Mesenchymal stem cell (in vitro differentiated cells and primary cell): Measurements from ENCODE around the gene VSIG10.
A peak's percentile ranks its signal among the peaks of the same experiment; 100 is the strongest.

Experiments used
- DNase-seq: peaks from one replicate; pipeline ENCODE4 v3.0.0-alpha.2; 2013
- H2AFZ ChIP-seq: one replicate; pipeline ENCODE4 v1.6.1; 2013; ENCODE audit warnings: low read depth, mild to moderate bottlenecking, control low read depth, inconsistent platforms, low read length, moderate library complexity
- H2AK5ac ChIP-seq: 2 replicates; pipeline ENCODE4 v1.6.1; 2013; ENCODE audit warnings: low read length, moderate library complexity, mild to moderate bottlenecking, inconsistent platforms; ENCODE audit not compliant: severe bottlenecking
- H2BK120ac ChIP-seq: one replicate; pipeline ENCODE4 v1.6.1; 2013; ENCODE audit warnings: low read depth, mild to moderate bottlenecking, inconsistent platforms, low read length, moderate library complexity
- H2BK12ac ChIP-seq, 2 experiments: one replicate each; pipeline ENCODE4 v1.6.1; 2013; ENCODE audit warnings: inconsistent platforms in 2 of 2, low read length in 2 of 2, mild to moderate bottlenecking in 2 of 2, moderate library complexity in 2 of 2, control low read depth in 1 of 2
- H2BK15ac ChIP-seq: one replicate; pipeline ENCODE4 v1.6.1; 2013; ENCODE audit warnings: mild to moderate bottlenecking, low read depth, inconsistent platforms; ENCODE audit not compliant: poor library complexity, severe bottlenecking
- H2BK5ac ChIP-seq: 2 replicates; pipeline ENCODE4 v1.6.1; 2013; ENCODE audit warnings: low read depth, mild to moderate bottlenecking, low read length, control low read depth, inconsistent platforms; ENCODE audit not compliant: poor library complexity, severe bottlenecking
- H3K14ac ChIP-seq, 2 experiments: one replicate each; pipeline ENCODE4 v1.6.1; 2013; ENCODE audit warnings: inconsistent platforms in 2 of 2, low read length in 2 of 2, control low read depth in 1 of 2, mild to moderate bottlenecking in 1 of 2, moderate library complexity in 1 of 2
- H3K18ac ChIP-seq, 2 experiments: one replicate each; pipeline ENCODE4 v1.6.1; 2013; ENCODE audit warnings: inconsistent platforms in 2 of 2, low read length in 2 of 2, control low read depth in 1 of 2, low read depth in 1 of 2, mild to moderate bottlenecking in 1 of 2
- H3K23ac ChIP-seq, 2 experiments: one replicate each; pipeline ENCODE4 v1.6.1; 2013; ENCODE audit warnings: inconsistent platforms in 2 of 2, low read length in 2 of 2, mild to moderate bottlenecking in 2 of 2, moderate library complexity in 2 of 2, control low read depth in 1 of 2
- H3K27ac ChIP-seq: 2 replicates; pipeline ENCODE4 v1.5.1; 2013; ENCODE audit warnings: mild to moderate bottlenecking, moderate library complexity, low read length, control low read depth, inconsistent platforms; ENCODE audit not compliant: poor library complexity, severe bottlenecking
- H3K27me3 ChIP-seq, 2 experiments: 2 replicates each; pipeline versions ENCODE4 v1.6.1 to v1.7.0; 2013; ENCODE audit warnings: low read length in 2 of 2, mild to moderate bottlenecking in 2 of 2, moderate library complexity in 2 of 2, control low read depth in 1 of 2, inconsistent platforms in 1 of 2; ENCODE audit not compliant: control insufficient read depth in 1 of 2, insufficient read depth in 1 of 2
- H3K36me3 ChIP-seq, 2 experiments: 2 replicates each; pipeline versions ENCODE4 v1.6.1 to v1.7.0; 2013; ENCODE audit warnings: low read length in 2 of 2, control low read depth in 1 of 2, inconsistent platforms in 1 of 2, low read depth in 1 of 2, mild to moderate bottlenecking in 1 of 2; ENCODE audit not compliant: insufficient read depth in 2 of 2, control insufficient read depth in 1 of 2
- H3K4ac ChIP-seq, 2 experiments: one replicate each; pipeline ENCODE4 v1.6.1; 2013; ENCODE audit warnings: inconsistent platforms in 2 of 2, low read length in 2 of 2, mild to moderate bottlenecking in 2 of 2, moderate library complexity in 2 of 2, control low read depth in 1 of 2, low read depth in 1 of 2
- H3K4me1 ChIP-seq: 2 replicates; pipeline ENCODE4 v1.6.1; 2013; ENCODE audit warnings: low read depth, low read length, control low read depth; ENCODE audit not compliant: control insufficient read depth, insufficient read depth
- H3K4me2 ChIP-seq: 2 replicates; pipeline ENCODE4 v1.6.1; 2013; ENCODE audit warnings: low read length, mild to moderate bottlenecking, inconsistent platforms; ENCODE audit not compliant: poor library complexity, severe bottlenecking
- H3K4me3 ChIP-seq, 2 experiments: 2 replicates each; pipeline versions ENCODE4 v1.5.1 to v1.7.0; 2013; ENCODE audit warnings: low read length in 2 of 2, mild to moderate bottlenecking in 2 of 2, control low read depth in 1 of 2, low read depth in 1 of 2; ENCODE audit not compliant: insufficient read depth in 1 of 2
- H3K79me1 ChIP-seq: replicated peaks from 2 replicates; pipeline ENCODE4 v1.6.1; 2013; ENCODE audit warnings: mild to moderate bottlenecking, control low read depth, low read length, inconsistent platforms; ENCODE audit not compliant: poor library complexity, severe bottlenecking
- H3K9ac ChIP-seq: 2 replicates; pipeline ENCODE4 v1.7.0; 2013; ENCODE audit warnings: mild to moderate bottlenecking, low read length, moderate library complexity
- H3K9me3 ChIP-seq: 2 replicates; pipeline ENCODE4 v1.7.0; 2013; ENCODE audit warnings: mild to moderate bottlenecking, low read length; ENCODE audit not compliant: control insufficient read depth
- H4K8ac ChIP-seq: one replicate; pipeline ENCODE4 v1.6.1; 2013; ENCODE audit warnings: inconsistent platforms, mild to moderate bottlenecking, low read length, moderate library complexity
- H4K91ac ChIP-seq: one replicate; pipeline ENCODE4 v1.6.1; 2013; ENCODE audit warnings: mild to moderate bottlenecking, low read length, inconsistent platforms
- WGBS: methylation state at CpG from one replicate; pipeline ENCODE4 v1.1.7; 2013; ENCODE audit warnings: mixed read lengths; 5-methylcytosine and 5-hydroxymethylcytosine counted together

VSIG10 gene

DNA sequence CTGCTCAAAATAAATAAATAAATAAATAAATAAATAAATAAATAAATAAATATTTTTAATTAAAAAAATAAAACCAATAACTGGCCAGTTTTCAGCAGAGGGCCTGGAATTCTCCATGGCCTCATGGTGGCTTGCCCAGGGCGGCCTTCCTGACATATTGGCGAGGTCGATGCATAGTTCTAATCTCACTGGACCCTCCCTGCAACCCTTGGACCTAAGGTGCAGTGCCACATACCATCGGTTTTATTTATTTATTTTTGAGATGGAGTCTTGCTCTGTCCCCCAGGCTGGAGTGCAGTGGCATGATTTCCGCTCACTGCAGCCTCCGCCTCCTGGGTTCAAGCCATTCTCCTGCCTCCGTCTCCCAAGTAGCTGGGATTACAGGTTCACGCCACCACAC lies 3.9 kb upstream of the VSIG10 start:
- H3K4ac ChIP-seq, result no peak overlapping the region
- H3K14ac ChIP-seq, result no peak overlapping the region
- H2BK15ac ChIP-seq, result no peak overlapping the region
- DNase-seq, result no peak
- no peak overlapping the region for H3K27ac ChIP-seq
- H2BK12ac ChIP-seq, result no peak overlapping the region
- no peak overlapping the region for H3K4me3 ChIP-seq
- no peak overlapping the region for H2BK5ac ChIP-seq
- H3K9ac ChIP-seq, result no peak overlapping the region
- H3K23ac ChIP-seq, result no peak overlapping the region
- H3K27me3 ChIP-seq, result no peaks in the 10 kb centered on the region
- H3K4me2 ChIP-seq, result no peak overlapping the region
- H2AFZ ChIP-seq, result no peak overlapping the region
- no peak overlapping the region for H4K8ac ChIP-seq
- peaks cover 6% of the 10 kb centered on the region for H3K4me1 ChIP-seq
- no peaks in the 10 kb centered on the region for H3K9me3 ChIP-seq
- peaks cover 4% of the 10 kb centered on the region for H3K79me1 ChIP-seq
- no peak overlapping the region for H3K18ac ChIP-seq
- WGBS, result 96% methylated on average over 8 of the region's 8 CpGs
- H2AK5ac ChIP-seq, result no peak overlapping the region
- H2BK120ac ChIP-seq, result no peak overlapping the region
- H3K36me3 ChIP-seq, result no peaks in the 10 kb centered on the region
- H4K91ac ChIP-seq, result no peak overlapping the region

DNA sequence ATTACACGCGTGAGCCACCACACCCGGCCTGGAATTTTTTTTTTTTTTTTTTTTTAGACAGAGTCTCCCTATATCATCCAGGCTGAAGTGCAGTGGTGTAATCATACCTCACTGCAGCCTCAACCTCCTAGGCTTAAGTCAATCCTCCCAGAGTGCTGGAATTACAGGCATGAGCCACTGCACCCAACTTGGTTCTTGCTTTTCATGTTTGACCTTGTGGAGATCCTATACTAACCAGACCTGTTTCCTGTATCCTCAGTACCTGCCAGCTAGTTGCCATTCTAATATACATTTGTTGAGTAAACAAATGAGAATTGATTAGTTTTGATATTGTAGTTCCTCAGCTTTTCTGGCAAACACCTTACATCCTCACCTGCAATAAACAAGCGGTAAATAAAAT lies 3.2 kb upstream of the VSIG10 start:
- Histone ChIP-seq H3K14ac (no peak overlapping the region), H3K9me3 (no peaks in the 10 kb centered on the region), H2BK120ac (no peak overlapping the region), H3K4me3 (no peak overlapping the region), H3K9ac (no peak overlapping the region), H3K4me2 (no peak overlapping the region), H4K91ac (no peak overlapping the region), H2BK12ac (no peak overlapping the region), H3K27ac (no peak overlapping the region), H3K23ac (no peak overlapping the region), H2AK5ac (no peak overlapping the region), H3K79me1 (peaks cover 4% of the 10 kb centered on the region), H3K4me1 (peaks cover 12% of the 10 kb centered on the region), H2BK15ac (no peak overlapping the region), H3K36me3 (no peaks in the 10 kb centered on the region), H2BK5ac (no peak overlapping the region), H3K4ac (no peak overlapping the region), H3K27me3 (no peaks in the 10 kb centered on the region), H3K18ac (no peak overlapping the region), H2AFZ (no peak overlapping the region), H4K8ac (no peak overlapping the region)
- DNase-seq, result no peak
- 90% methylated on average over 4 of the region's 4 CpGs for WGBS

DNA sequence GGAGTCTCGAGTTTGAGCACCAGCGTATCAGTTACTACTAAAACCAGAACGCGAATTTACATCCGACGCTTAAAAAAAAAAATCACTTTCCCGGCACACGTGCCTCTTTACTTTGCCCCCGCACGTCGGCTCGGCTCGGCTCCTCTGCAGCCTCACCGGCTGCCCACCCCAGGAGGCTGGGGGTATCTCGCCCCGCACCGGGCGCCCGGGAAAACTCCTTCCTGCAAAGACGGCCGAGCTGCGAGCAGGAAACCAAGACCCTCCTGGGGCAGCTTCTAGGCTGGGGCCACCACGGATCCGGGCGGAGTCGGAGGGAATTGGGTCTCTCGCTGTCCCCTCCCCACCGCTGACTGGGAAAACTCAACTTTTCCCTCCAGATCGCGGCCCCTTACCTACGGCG lies 610 bp downstream of the VSIG10 start:
- Histone ChIP-seq H3K4me2 (peak overlapping the region; percentile 100), H3K79me1 (peaks cover 15% of the 10 kb centered on the region), H2AFZ (peak overlapping the region; percentile 75), H3K23ac (peak overlapping the region in 1 of 2 experiments; percentile 83), H2BK120ac (peak overlapping the region; percentile 61), H3K36me3 (no peaks in the 10 kb centered on the region), H3K4me1 (peaks cover 14% of the 10 kb centered on the region), H4K91ac (no peak overlapping the region), H2AK5ac (no peak overlapping the region), H3K27me3 (no peaks in the 10 kb centered on the region), H3K27ac (peak overlapping the region; percentile 63), H2BK15ac (no peak overlapping the region), H2BK12ac (peak overlapping the region in 1 of 2 experiments; percentile 21), H3K18ac (peak overlapping the region; percentile 70 to 72), H4K8ac (no peak overlapping the region), H3K9ac (peak overlapping the region; percentile 83), H3K4ac (peak overlapping the region in 1 of 2 experiments; percentile 86), H2BK5ac (peak overlapping the region; percentile 84), H3K14ac (peak overlapping the region in 1 of 2 experiments; percentile 72), H3K9me3 (no peaks in the 10 kb centered on the region), H3K4me3 (peak overlapping the region; percentile 76 to 84)
- WGBS, result under 1% methylated on average over 29 of the region's 32 CpGs
- no peak for DNase-seq

DNA sequence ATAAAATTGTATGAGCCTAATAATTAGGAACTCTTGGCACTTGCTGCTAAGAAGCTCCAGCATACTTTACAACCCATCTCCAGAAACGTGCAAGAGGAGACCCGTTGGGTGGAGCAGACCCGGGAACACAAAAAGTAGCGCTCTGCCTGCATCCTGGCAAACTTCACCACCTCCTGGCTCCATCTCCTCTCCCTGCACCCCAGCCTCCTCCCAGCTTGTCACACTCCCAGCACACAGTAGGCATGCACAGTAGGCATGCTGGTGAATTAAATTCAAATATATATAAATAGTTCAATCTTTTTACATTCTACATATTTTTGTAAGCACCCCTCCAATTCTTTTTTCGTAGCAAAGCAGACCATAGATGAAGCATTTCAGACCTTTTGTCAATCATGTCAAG lies 1.2 kb downstream of the VSIG10 start:
- Histone ChIP-seq H3K4me1 (peaks cover 12% of the 10 kb centered on the region), H3K23ac (no peak overlapping the region), H3K18ac (no peak overlapping the region), H3K27ac (no peak overlapping the region), H4K8ac (no peak overlapping the region), H3K9ac (peak overlapping the region; percentile 83), H2BK12ac (no peak overlapping the region), H3K4me2 (no peak overlapping the region), H2BK15ac (no peak overlapping the region), H3K9me3 (no peaks in the 10 kb centered on the region), H3K79me1 (peaks cover 17% of the 10 kb centered on the region), H2AFZ (no peak overlapping the region), H4K91ac (no peak overlapping the region), H3K4ac (no peak overlapping the region), H2BK5ac (no peak overlapping the region), H2BK120ac (no peak overlapping the region), H3K14ac (no peak overlapping the region), H3K4me3 (peak overlapping the region in 1 of 2 experiments; percentile 84), H3K36me3 (no peaks in the 10 kb centered on the region), H2AK5ac (no peak overlapping the region), H3K27me3 (no peaks in the 10 kb centered on the region)
- DNase-seq, result no peak
- 25% methylated on average over 4 of the region's 5 CpGs for WGBS
